Tibial artery (tissue), 4 donors: ENCODE measurements around the gene RNF126.

Experiments
- DNase-seq, 2 donors: peaks; one replicate each; pipeline ENCODE4 v3.0.0-alpha.2; 2019
- H3K27ac ChIP-seq, 2 donors: fragments of 200-600 bp; sonication (generic) in 1 of 2; 1 replicate in 1 of 2; 2 replicates in 1 of 2; pipeline ENCODE4 v1.5.1; 2018 to 2019; ENCODE audit warnings: mild to moderate bottlenecking in 1 of 2
- H3K27me3 ChIP-seq, 2 donors: fragments of 200-600 bp; sonication (generic) in 1 of 2; one replicate each; pipeline versions ENCODE4 v1.5.1 to v1.6.0; 2016 to 2019
- H3K36me3 ChIP-seq, 3 donors: fragments of 200-600 bp; sonication (generic) in 2 of 3; one replicate each; pipeline ENCODE4 v1.5.1; 2016 to 2019; ENCODE audit warnings: mild to moderate bottlenecking in 2 of 3
- H3K4me1 ChIP-seq, 4 donors: fragments of 200-600 bp; sonication (generic) in 2 of 4; 1 replicate in 3 of 4; 2 replicates in 1 of 4; pipeline ENCODE4 v1.5.1; 2016 to 2019
- H3K4me3 ChIP-seq, 2 donors: fragments of 200-600 bp; sonication (generic) in 1 of 2; 1 replicate in 1 of 2; 2 replicates in 1 of 2; pipeline ENCODE4 v1.5.1; 2018 to 2019; ENCODE audit warnings: mild to moderate bottlenecking in 2 of 2
- H3K9me3 ChIP-seq, 3 donors: fragments of 200-600 bp; sonication (generic) in 1 of 3; one replicate each; pipeline ENCODE4 v1.5.1; 2016 to 2019
- CTCF ChIP-seq, 2 experiments: fragments of 200-600 bp in 1 of 2; fragments of 450-650 bp in 1 of 2; IDR thresholded peaks; one replicate each; pipeline ENCODE4 v1.5.1; 2017 to 2019; ENCODE audit warnings: antibody characterized with exemption in 2 of 2, mild to moderate bottlenecking in 1 of 2, moderate library complexity in 1 of 2
- intact Hi-C: fragments of 100-400 bp; cut with DNase I; formaldehyde crosslinking; loops from one replicate; pipeline ENCODE4 v1.15.0; 2023; ENCODE audit warnings: low total_unique reads

Gene RNF126

GRCh38 chr19:658916-659839 lies 3.8 kb downstream of the RNF126 start:
- H3K27me3 ChIP-seq = no peaks in the 10 kb centered on the region
- H3K4me3 ChIP-seq = no peak overlapping the region
- peaks cover 0 to 66% (median 54%) of the 10 kb centered on the region in 4 donors for H3K4me1 ChIP-seq
- intact Hi-C loops = no loop called here
- H3K9me3 ChIP-seq = no peaks in the 10 kb centered on the region
- no peak for TF ChIP-seq CTCF (IDR thresholded peaks at IDR 0.05)
- peak overlapping the region in 1 of 2 donors; percentile 22 for H3K27ac ChIP-seq
- H3K36me3 ChIP-seq = peaks cover 0 to 14% (median 1%) of the 10 kb centered on the region in 3 donors
- DNase-seq = no peak

GRCh38 chr19:658059-658839 lies 4.8 kb downstream of the RNF126 start:
- Histone ChIP-seq H3K36me3 (peaks cover 0 to 24% (median 10%) of the 10 kb centered on the region in 3 donors), H3K27ac (no peak overlapping the region), H3K27me3 (no peaks in the 10 kb centered on the region), H3K9me3 (no peaks in the 10 kb centered on the region), H3K4me1 (peaks cover 0 to 58% (median 47%) of the 10 kb centered on the region in 4 donors), H3K4me3 (no peak overlapping the region)
- no peak for DNase-seq
- intact Hi-C loops = no loop called here
- TF ChIP-seq CTCF (IDR thresholded peaks at IDR 0.05) = no peak

- Histone ChIP-seq H3K4me1 (peaks cover 0 to 58% (median 47%) of the 10 kb centered on the region in 4 donors), H3K4me3 (no peak overlapping the region), H3K36me3 (peaks cover 0 to 30% (median 12%) of the 10 kb centered on the region in 3 donors), H3K9me3 (no peaks in the 10 kb centered on the region), H3K27me3 (no peaks in the 10 kb centered on the region), H3K27ac (no peak overlapping the region)
- no peak for TF ChIP-seq CTCF (IDR thresholded peaks at IDR 0.05)
- no peak for DNase-seq
- intact Hi-C loops = no loop called here
These were observed 5.4 kb downstream of the RNF126 start for GRCh38 chr19:657611-658010.

GRCh38 chr19:656751-657559 lies 6.1 kb downstream of the RNF126 start:
- no peaks in the 10 kb centered on the region for H3K27me3 ChIP-seq
- no peak for DNase-seq
- H3K4me1 ChIP-seq = peaks cover 0 to 53% (median 45%) of the 10 kb centered on the region in 4 donors
- H3K36me3 ChIP-seq = peaks cover 0 to 37% (median 18%) of the 10 kb centered on the region in 3 donors
- no peak overlapping the region for H3K4me3 ChIP-seq
- no peak for TF ChIP-seq CTCF (IDR thresholded peaks at IDR 0.05)
- intact Hi-C loops = no loop called here
- no peak overlapping the region for H3K27ac ChIP-seq
- H3K9me3 ChIP-seq = no peaks in the 10 kb centered on the region

GRCh38 chr19:655691-656090 lies 7.3 kb downstream of the RNF126 start:
- no peak for DNase-seq
- Histone ChIP-seq H3K27me3 (no peaks in the 10 kb centered on the region), H3K36me3 (peaks cover 8 to 49% (median 31%) of the 10 kb centered on the region in 3 donors), H3K27ac (no peak overlapping the region), H3K4me1 (peaks cover 0 to 41% (median 33%) of the 10 kb centered on the region in 4 donors), H3K4me3 (no peak overlapping the region), H3K9me3 (no peaks in the 10 kb centered on the region)
- intact Hi-C loops = no loop called here
- TF ChIP-seq CTCF (IDR thresholded peaks at IDR 0.05) = no peak
